HAP-1 (cell line): ENCODE measurements around the gene MAST4.

Source experiments
- DNase-seq, 2 experiments: peaks; one replicate each; pipeline ENCODE4 v3.0.0-alpha.2; 2016 to 2020; ENCODE audit warnings: low spot score in 2 of 2
- H3K27me3 ChIP-seq: fragments of 250-450 bp; sonication (Bioruptor Pico); 2 replicates; pipeline ENCODE4 v1.5.1; 2020; ENCODE audit warnings: low read depth, mild to moderate bottlenecking, moderate library complexity
- H3K36me3 ChIP-seq: fragments of 250-450 bp; sonication (Bioruptor Pico); replicated peaks from 2 replicates; pipeline ENCODE4 v1.5.1; 2020; ENCODE audit warnings: mild to moderate bottlenecking
- H3K4me1 ChIP-seq: fragments of 250-450 bp; sonication (Bioruptor Pico); 2 replicates; pipeline ENCODE4 v1.5.1; 2020; ENCODE audit warnings: mild to moderate bottlenecking
- H3K4me3 ChIP-seq: fragments of 250-450 bp; sonication (Bioruptor Pico); 2 replicates; pipeline ENCODE4 v1.5.1; 2020; ENCODE audit warnings: mild to moderate bottlenecking, moderate library complexity
- H3K9me3 ChIP-seq: fragments of 250-450 bp; sonication (Bioruptor Pico); 2 replicates; pipeline ENCODE4 v1.5.1; 2020; ENCODE audit warnings: mild to moderate bottlenecking, moderate library complexity
- in situ Hi-C: fragments of 300-500 bp; cut with MboI; formaldehyde crosslinking; loops from 3 replicates; pipeline ENCODE4 v1.14.3; 2020; ENCODE audit warnings: low sequenced_read_pairs, inconsistent platforms, mixed read lengths

MAST4 gene

GRCh38 chr5:66854416-66854815, 258.2 kb downstream of the MAST4 start:
- Histone ChIP-seq H3K36me3 (no peaks in the 10 kb centered on the region), H3K27me3 (no peaks in the 10 kb centered on the region; the same call in 1 of the 2 replicates), H3K4me3 (no peak overlapping the region), H3K9me3 (no peaks in the 10 kb centered on the region), H3K4me1 (peaks cover 6% of the 10 kb centered on the region; the same call in 1 of the 2 replicates)
- DNase-seq = no peak
- in situ Hi-C loops = no loop called here

- Histone ChIP-seq H3K27me3 (peaks cover 4% of the 10 kb centered on the region; the same call in 1 of the 2 replicates), H3K4me1 (0 out of 2 replicates have a peak, but pooled peaks cover 2% of the 10 kb centered on the region), H3K36me3 (no peaks in the 10 kb centered on the region), H3K4me3 (no peak overlapping the region), H3K9me3 (no peaks in the 10 kb centered on the region)
- in situ Hi-C loops = no loop called here
- DNase-seq = no peak
Measured at GRCh38 chr5:66856041-66856805, 260.0 kb downstream of the MAST4 start.

- Histone ChIP-seq H3K36me3 (no peaks in the 10 kb centered on the region), H3K9me3 (no peaks in the 10 kb centered on the region), H3K27me3 (peaks cover 6% of the 10 kb centered on the region), H3K4me1 (0 out of 2 replicates have a peak, but pooled peaks cover 2% of the 10 kb centered on the region), H3K4me3 (no peak overlapping the region)
- in situ Hi-C loops = no loop called here
- no peak for DNase-seq
Measured at GRCh38 chr5:66859526-66859925, 263.3 kb downstream of the MAST4 start.

GRCh38 chr5:66860199-66860975, 264.2 kb downstream of the MAST4 start:
- no peak overlapping the region for H3K4me3 ChIP-seq

GRCh38 chr5:66861402-66861801, 265.2 kb downstream of the MAST4 start:
- DNase-seq = no peak
- Histone ChIP-seq H3K36me3 (no peaks in the 10 kb centered on the region), H3K4me3 (no peak overlapping the region), H3K4me1 (0 out of 2 replicates have a peak, but pooled peaks cover 2% of the 10 kb centered on the region), H3K27me3 (peaks cover 6% of the 10 kb centered on the region), H3K9me3 (no peaks in the 10 kb centered on the region)
- in situ Hi-C loops = no loop called here

More at GRCh38 chr5:66860199-66860975, 264.2 kb downstream of the MAST4 start:
- in situ Hi-C loops = no loop called here
- no peaks in the 10 kb centered on the region for H3K36me3 ChIP-seq
- no peaks in the 10 kb centered on the region for H3K9me3 ChIP-seq
- H3K27me3 ChIP-seq = peaks cover 6% of the 10 kb centered on the region
- 0 out of 2 replicates have a peak, but pooled peaks cover 2% of the 10 kb centered on the region for H3K4me1 ChIP-seq
- DNase-seq = no peak

- DNase-seq = no peak
- Histone ChIP-seq H3K4me1 (0 out of 2 replicates have a peak, but pooled peaks cover 2% of the 10 kb centered on the region), H3K36me3 (no peaks in the 10 kb centered on the region), H3K27me3 (peaks cover 6% of the 10 kb centered on the region), H3K9me3 (no peaks in the 10 kb centered on the region), H3K4me3 (no peak overlapping the region)
- in situ Hi-C loops = no loop called here
Measured at GRCh38 chr5:66862020-66862419, 265.8 kb downstream of the MAST4 start.

GRCh38 chr5:66863243-66864170, 267.3 kb downstream of the MAST4 start:
- Histone ChIP-seq H3K4me3 (no peak overlapping the region), H3K36me3 (no peaks in the 10 kb centered on the region), H3K4me1 (0 out of 2 replicates have a peak, but pooled peaks cover 2% of the 10 kb centered on the region), H3K27me3 (peaks cover 6% of the 10 kb centered on the region), H3K9me3 (no peaks in the 10 kb centered on the region)
- no peak for DNase-seq
- in situ Hi-C loops = no loop called here

- Histone ChIP-seq H3K4me1 (0 out of 2 replicates have a peak, but pooled peaks cover 2% of the 10 kb centered on the region), H3K9me3 (no peaks in the 10 kb centered on the region), H3K36me3 (no peaks in the 10 kb centered on the region), H3K27me3 (peaks cover 6% of the 10 kb centered on the region), H3K4me3 (no peak overlapping the region)
- no peak for DNase-seq
- in situ Hi-C loops = no loop called here
Measured at GRCh38 chr5:66864240-66864884, 268.2 kb downstream of the MAST4 start.

- Histone ChIP-seq H3K4me3 (no peak overlapping the region), H3K4me1 (no peaks in the 10 kb centered on the region), H3K9me3 (no peaks in the 10 kb centered on the region), H3K36me3 (no peaks in the 10 kb centered on the region), H3K27me3 (no peaks in the 10 kb centered on the region; the same call in 1 of the 2 replicates)
- in situ Hi-C loops = no loop called here
- no peak for DNase-seq
Measured at GRCh38 chr5:66867618-66868322, 271.6 kb downstream of the MAST4 start.

- in situ Hi-C loops = no loop called here
- Histone ChIP-seq H3K4me3 (no peak overlapping the region), H3K36me3 (no peaks in the 10 kb centered on the region), H3K9me3 (no peaks in the 10 kb centered on the region), H3K27me3 (no peaks in the 10 kb centered on the region), H3K4me1 (no peaks in the 10 kb centered on the region)
- peak in 1 of 2 experiments; percentile 8 for DNase-seq
Measured at GRCh38 chr5:66869347-66869746, 273.2 kb downstream of the MAST4 start.

GRCh38 chr5:66870708-66871107, 274.5 kb downstream of the MAST4 start:
- Histone ChIP-seq H3K4me1 (no peaks in the 10 kb centered on the region), H3K36me3 (no peaks in the 10 kb centered on the region), H3K27me3 (no peaks in the 10 kb centered on the region), H3K4me3 (no peak overlapping the region), H3K9me3 (no peaks in the 10 kb centered on the region)
- DNase-seq = no peak
- in situ Hi-C loops = no loop called here

- Histone ChIP-seq H3K9me3 (no peaks in the 10 kb centered on the region), H3K4me3 (no peak overlapping the region), H3K4me1 (no peaks in the 10 kb centered on the region), H3K36me3 (no peaks in the 10 kb centered on the region), H3K27me3 (no peaks in the 10 kb centered on the region)
- in situ Hi-C loops = no loop called here
- DNase-seq = no peak
Measured at GRCh38 chr5:66871651-66872050, 275.5 kb downstream of the MAST4 start.
